Chondrocyte (in vitro differentiated cells): ENCODE measurements around the gene SLC22A7. TPM values are rescaled to one million over a fixed set of nuclear protein-coding genes. Genes with fewer than 3 reads are reported as not detected.

Source experiments
- DNase-seq: peaks from one replicate; pipeline ENCODE4 v3.0.0; 2021; ENCODE audit warnings: mixed read lengths, low spot score
- H3K27ac Mint-ChIP-seq: one replicate; pipeline ENCODE4 v1.8.0; 2021; ENCODE audit warnings: mild to moderate bottlenecking, moderate library complexity, mixed read lengths; ENCODE audit not compliant: unreplicated experiment
- H3K27me3 Mint-ChIP-seq: 2 replicates; pipeline ENCODE4 v1.8.0; 2021; ENCODE audit warnings: low read depth, mixed read lengths
- H3K36me3 Mint-ChIP-seq: 2 replicates; pipeline ENCODE4 v1.8.0; 2021; ENCODE audit warnings: low read depth, mixed read lengths
- H3K4me1 Mint-ChIP-seq: 2 replicates; pipeline ENCODE4 v1.8.0; 2021; ENCODE audit warnings: low read depth, mild to moderate bottlenecking, mixed read lengths
- H3K4me3 Mint-ChIP-seq: one replicate; pipeline ENCODE4 v1.8.0; 2021; ENCODE audit warnings: mild to moderate bottlenecking, moderate library complexity, mixed read lengths; ENCODE audit not compliant: unreplicated experiment
- H3K9me3 Mint-ChIP-seq: 2 replicates; pipeline ENCODE4 v1.8.0; 2021; ENCODE audit warnings: low read depth, mixed read lengths
- total RNA-seq: library from RNA; stranded (reverse); gene quantifications from 3 replicates; pipeline ENCODE4 v1.2.1, GENCODE V29; 2021
- TF ChIP-seq, protein P1 (sequence below): fragments of 200-600 bp; sonication (generic); IDR thresholded peaks from 2 replicates; pipeline ENCODE4 v1.5.0; 2021; ENCODE audit warnings: antibody characterized with exemption, mild to moderate bottlenecking, moderate library complexity

The SLC22A7 gene
- total RNA-seq, 1 donor from 2014 or later, result not detected

DNA sequence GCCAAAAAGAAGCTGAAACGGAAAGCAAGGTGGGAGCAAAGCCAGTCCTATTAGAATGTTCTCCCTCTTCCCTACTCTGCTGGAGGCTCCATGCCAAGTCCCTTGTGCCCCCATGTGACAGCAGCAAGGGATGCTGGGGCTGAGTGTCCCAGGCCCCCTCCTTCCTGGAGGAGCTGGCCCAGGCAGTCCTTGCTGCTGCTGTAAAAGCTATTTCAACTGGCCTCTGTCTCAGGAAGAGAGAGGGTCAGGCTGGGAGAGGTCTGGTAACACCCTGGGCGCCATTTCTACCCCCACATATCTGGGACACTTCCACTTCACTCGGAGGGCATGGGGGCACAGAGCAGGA is 29.7 kb upstream of the SLC22A7 start:
- no peaks in the 10 kb centered on the region for H3K36me3 Mint-ChIP-seq
- no peak for DNase-seq

DNA sequence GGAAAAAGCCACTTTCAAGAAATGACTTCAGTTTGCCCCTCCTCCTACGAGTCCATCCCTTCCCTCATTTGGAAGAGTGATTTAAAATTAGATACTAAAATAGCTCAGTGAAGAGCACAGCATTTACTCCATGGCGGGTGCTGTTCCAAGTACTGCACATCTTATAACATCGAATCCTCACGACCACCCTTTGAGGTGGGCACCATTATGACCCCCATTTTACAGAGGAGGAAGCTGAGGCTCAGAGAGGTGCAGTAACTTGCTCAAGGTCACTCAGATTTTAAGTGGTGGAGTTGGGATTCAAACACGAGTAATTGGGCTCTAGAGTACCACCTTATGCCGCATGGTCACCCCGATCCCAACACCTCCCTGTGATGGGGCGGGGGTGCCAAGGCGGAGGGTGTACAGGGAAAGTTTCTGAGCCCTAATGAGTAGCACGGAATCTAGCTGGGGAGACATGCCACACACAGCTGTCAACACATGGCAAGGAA is 29.2 kb upstream of the SLC22A7 start:
- DNase-seq, result no peak
- H3K36me3 Mint-ChIP-seq, result no peaks in the 10 kb centered on the region
- H3K27me3 Mint-ChIP-seq, result peaks cover 13% of the 10 kb centered on the region
- no peaks in the 10 kb centered on the region for H3K9me3 Mint-ChIP-seq
- TF ChIP-seq, protein P1, sequence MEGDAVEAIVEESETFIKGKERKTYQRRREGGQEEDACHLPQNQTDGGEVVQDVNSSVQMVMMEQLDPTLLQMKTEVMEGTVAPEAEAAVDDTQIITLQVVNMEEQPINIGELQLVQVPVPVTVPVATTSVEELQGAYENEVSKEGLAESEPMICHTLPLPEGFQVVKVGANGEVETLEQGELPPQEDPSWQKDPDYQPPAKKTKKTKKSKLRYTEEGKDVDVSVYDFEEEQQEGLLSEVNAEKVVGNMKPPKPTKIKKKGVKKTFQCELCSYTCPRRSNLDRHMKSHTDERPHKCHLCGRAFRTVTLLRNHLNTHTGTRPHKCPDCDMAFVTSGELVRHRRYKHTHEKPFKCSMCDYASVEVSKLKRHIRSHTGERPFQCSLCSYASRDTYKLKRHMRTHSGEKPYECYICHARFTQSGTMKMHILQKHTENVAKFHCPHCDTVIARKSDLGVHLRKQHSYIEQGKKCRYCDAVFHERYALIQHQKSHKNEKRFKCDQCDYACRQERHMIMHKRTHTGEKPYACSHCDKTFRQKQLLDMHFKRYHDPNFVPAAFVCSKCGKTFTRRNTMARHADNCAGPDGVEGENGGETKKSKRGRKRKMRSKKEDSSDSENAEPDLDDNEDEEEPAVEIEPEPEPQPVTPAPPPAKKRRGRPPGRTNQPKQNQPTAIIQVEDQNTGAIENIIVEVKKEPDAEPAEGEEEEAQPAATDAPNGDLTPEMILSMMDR, result no peak
- peaks cover 16% of the 10 kb centered on the region for H3K4me1 Mint-ChIP-seq
- H3K27ac Mint-ChIP-seq, result no peak overlapping the region
- H3K4me3 Mint-ChIP-seq, result peak overlapping the region; percentile 54

More for the DNA sequence above, 29.7 kb upstream of the SLC22A7 start:
- no peak overlapping the region for H3K4me3 Mint-ChIP-seq
- H3K4me1 Mint-ChIP-seq, result peaks cover 16% of the 10 kb centered on the region
- TF ChIP-seq, protein P1, result no peak
- no peaks in the 10 kb centered on the region for H3K9me3 Mint-ChIP-seq
- H3K27ac Mint-ChIP-seq, result no peak overlapping the region
- H3K27me3 Mint-ChIP-seq, result peaks cover 9% of the 10 kb centered on the region

DNA sequence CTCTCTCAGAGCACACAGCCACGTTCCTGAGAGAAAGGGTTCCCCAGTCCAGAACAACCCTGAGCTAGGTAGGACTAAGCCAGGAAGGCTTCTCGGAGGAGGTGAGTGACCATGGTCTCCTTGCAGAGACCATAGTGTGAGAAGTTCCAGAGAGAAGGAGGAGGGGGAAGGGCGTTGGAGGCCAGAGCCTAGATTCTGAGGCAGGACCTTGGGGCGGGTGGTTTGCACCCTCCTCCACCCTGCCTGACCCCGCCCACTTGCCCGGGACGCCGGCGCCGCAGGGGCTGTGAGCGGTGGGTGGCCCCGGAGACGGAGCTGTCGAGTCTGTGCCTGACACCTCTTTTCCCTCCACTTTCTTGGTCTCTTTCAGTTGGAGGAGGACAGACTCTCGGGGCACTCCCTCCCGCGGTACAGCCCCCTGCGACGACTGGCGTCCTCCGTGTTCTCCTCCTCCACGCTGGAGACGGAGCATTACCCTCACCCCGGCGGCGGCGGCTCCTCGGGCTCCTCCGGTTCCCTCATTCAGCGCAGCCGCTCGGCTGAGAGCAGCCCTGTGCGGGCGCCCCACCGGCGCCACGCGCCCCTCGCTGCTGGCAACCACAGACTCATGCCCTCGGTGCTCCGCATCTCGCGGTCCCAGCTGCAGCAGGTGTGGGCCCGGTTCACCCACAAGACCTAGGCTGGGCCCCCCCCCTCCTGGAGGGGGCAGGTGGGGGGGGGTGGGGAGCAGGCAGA is 28.6 kb upstream of the SLC22A7 start:
- H3K9me3 Mint-ChIP-seq, result no peaks in the 10 kb centered on the region
- no peaks in the 10 kb centered on the region for H3K36me3 Mint-ChIP-seq
- H3K4me1 Mint-ChIP-seq, result peaks cover 16% of the 10 kb centered on the region
- DNase-seq, result no peak
- peaks cover 17% of the 10 kb centered on the region for H3K27me3 Mint-ChIP-seq
- TF ChIP-seq, protein P1, result no peak
- no peak overlapping the region for H3K27ac Mint-ChIP-seq
- H3K4me3 Mint-ChIP-seq, result peak overlapping the region; percentile 54

DNA sequence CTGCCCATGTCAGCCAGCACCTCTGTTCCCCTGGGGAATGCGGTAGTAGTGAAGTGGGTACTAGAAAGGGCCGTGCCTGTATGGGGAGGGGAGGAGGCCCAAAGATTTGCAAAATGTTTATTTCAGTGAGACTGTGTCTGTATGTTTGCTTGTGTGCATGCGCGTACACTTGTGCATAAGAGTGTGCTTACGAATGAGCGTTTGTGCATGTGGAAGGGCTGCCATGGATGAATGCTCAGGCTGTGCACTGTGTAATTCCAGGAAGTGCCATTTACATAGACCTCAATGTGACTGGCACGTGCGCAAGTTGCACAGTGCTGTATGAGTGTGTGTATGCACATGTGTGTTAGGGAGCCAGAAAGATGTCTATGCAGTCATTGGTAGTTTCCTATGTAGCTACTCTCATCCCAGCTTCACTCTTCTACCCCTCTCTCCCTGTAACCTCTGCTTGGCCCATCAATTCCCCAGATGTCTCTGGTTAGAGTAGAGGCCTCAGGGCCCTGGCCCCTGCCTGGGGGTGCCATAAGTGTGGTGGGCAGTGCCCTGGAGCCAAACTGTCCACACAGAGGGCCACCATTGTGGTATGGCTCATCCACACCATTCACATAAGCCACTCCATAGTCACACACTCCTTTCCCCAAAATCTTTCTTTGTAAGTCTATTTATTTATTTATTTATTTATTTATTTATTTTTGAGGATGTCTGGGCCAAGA is 26.8 kb upstream of the SLC22A7 start:
- H3K4me1 Mint-ChIP-seq, result peaks cover 22% of the 10 kb centered on the region
- no peak overlapping the region for H3K27ac Mint-ChIP-seq
- H3K27me3 Mint-ChIP-seq, result peaks cover 22% of the 10 kb centered on the region
- DNase-seq, result no peak
- H3K36me3 Mint-ChIP-seq, result no peaks in the 10 kb centered on the region
- no peaks in the 10 kb centered on the region for H3K9me3 Mint-ChIP-seq
- H3K4me3 Mint-ChIP-seq, result no peak overlapping the region
- TF ChIP-seq, protein P1, result no peak

DNA sequence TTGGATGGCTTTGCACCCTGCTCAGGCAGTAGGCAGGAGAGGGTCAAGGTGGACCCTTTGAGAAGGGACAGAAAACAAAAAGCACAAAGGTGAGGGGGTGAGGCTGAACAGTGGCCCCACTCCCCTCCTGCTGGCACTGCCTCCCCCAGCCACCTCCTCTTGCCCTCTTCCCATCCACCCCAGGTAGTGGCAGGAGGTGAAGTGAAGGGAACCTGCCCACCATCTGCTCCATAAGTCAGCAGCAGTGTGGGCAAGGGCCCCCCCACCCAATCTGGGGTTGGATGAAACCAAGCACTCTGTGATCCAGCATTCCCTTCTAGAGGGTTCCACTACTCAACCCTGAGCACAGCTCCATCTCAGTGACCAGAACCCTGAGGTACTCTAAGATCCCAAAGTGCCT is 26.1 kb upstream of the SLC22A7 start:
- TF ChIP-seq, protein P1, result no peak
- H3K27ac Mint-ChIP-seq, result no peak overlapping the region
- no peak for DNase-seq
- H3K4me1 Mint-ChIP-seq, result peaks cover 22% of the 10 kb centered on the region
- no peaks in the 10 kb centered on the region for H3K9me3 Mint-ChIP-seq
- H3K27me3 Mint-ChIP-seq, result peaks cover 22% of the 10 kb centered on the region
- H3K36me3 Mint-ChIP-seq, result no peaks in the 10 kb centered on the region
- H3K4me3 Mint-ChIP-seq, result no peak overlapping the region
